HEK293T (cell line): ENCODE measurements around the gene KCNJ5.

Experiments used
- SP1 ChIP-seq: fragments of 450-650 bp; IDR thresholded peaks from 2 replicates; pipeline ENCODE4 v1.6.1; 2017
- SUZ12 ChIP-seq: fragments of 450-650 bp; IDR thresholded peaks from 2 replicates; pipeline ENCODE4 v1.6.1; 2016; ENCODE audit warnings: mild to moderate bottlenecking

- no peak for TF ChIP-seq SUZ12
- no peak for TF ChIP-seq SP1
Measured at GRCh38 chr11:128929468-128929867, 38.3 kb downstream of the KCNJ5 start.
